ENCODE results near the gene HOXB2.
A peak's percentile ranks its signal among the peaks of the same experiment; 100 is the strongest.

Gene HOXB2

DNA sequence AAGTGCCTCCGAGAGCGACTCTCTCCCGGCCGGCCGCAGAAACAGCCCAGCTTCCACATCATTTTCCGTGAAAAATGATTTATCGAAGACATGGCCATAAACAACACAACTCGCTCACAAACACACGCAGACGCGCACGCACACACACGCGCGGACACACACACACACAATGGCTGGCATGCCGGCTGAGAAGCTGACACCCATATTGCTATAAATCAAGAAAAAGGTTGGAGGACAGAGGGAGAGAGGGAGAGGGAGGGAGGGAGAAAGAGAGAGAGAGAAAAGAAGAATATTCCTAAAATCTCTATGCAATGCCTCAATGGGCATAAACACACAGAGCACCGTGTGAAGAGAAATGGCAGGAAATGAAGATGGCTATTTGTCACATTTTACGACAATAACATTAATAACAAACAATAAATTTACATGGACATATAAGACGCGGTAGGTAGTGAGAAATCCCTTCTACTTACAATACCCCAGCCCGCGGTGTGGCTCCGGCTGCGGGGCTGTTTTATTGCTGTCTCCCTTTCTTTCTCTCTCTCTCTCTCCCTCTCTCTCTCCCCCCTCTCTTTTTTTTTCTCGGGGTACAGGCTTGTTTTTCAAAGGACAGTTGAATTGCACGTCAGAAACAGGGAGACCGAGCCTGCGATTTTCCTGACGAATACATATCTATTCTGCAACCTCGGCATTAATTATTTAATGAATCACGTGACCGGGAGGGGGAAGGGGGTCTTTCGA, 23.8 kb upstream of the HOXB2 start:
- H3K27me3 ChIP-seq (ENCODE audit: insufficient read depth, low read length, poor library complexity) = peaks cover 83% of the 10 kb centered on the region

DNA sequence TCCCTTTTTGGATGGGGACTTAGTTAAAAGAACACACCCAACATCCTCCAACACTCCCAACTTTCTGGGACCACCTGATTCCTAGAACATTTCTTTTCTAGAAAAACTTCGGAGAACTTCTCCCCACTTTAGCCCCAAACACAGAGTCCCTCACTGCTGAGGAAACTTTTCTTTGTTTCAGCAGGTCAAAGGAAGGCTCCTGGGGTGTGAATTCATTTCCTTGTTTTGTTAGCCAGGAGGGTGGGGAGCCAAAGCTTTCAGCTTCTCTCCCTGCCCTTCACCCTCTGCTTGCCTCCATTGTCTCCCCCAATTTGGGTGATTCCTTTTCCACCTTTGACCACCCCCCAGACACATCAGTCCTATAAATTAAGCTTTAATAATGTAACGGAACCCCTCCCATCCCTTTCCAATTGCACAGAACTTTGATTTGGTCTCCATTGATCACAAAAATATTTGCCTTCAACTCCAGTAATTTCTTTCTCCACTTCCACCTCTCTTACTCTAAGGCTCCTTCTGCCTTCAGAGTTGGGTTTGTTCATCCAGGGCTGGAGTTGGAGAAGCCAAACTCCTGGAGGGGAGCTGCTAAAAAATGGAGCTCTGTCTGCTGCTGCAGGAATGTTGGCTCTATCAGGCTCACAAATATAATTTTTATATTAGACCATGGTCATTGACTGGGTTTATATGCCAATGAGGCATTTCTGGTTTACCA, 22.9 kb upstream of the HOXB2 start:
- Histone ChIP-seq H3K27me3 (ENCODE audit: insufficient read depth, low read length, poor library complexity) (peaks cover 83% of the 10 kb centered on the region), H3K79me1 (ENCODE audit: low read length) (no peaks in the 10 kb centered on the region)
- DNase-seq = no peak

More for the DNA sequence above, 23.8 kb upstream of the HOXB2 start:
- H3K56ac ChIP-seq (ENCODE audit: low read length) = no peak overlapping the region
- H2BK5ac ChIP-seq (ENCODE audit: low read length) = no peak overlapping the region
- H2BK120ac ChIP-seq (ENCODE audit: low read depth, low read length) = no peak overlapping the region
- no peak overlapping the region for H3K4me2 ChIP-seq (ENCODE audit: low read length)
- H3K79me2 ChIP-seq (ENCODE audit: control insufficient read depth, insufficient read depth, low read length) = no peaks in the 10 kb centered on the region
- H3K27ac ChIP-seq (ENCODE audit: low read depth, low read length) = no peak overlapping the region
- no peak overlapping the region for H2BK15ac ChIP-seq (replicated peaks; ENCODE audit: low read depth)
- no peak overlapping the region for H2AK5ac ChIP-seq (ENCODE audit: low read length)
- no peak overlapping the region for H3K18ac ChIP-seq (ENCODE audit: low read length)
- H3K9ac ChIP-seq (ENCODE audit: low read length) = no peak overlapping the region
- WGBS (ENCODE audit: extremely low coverage, insufficient coverage, low lambda C conversion rate) = no CpG with 5 or more reads among the region's 33 CpGs
- H3K23ac ChIP-seq (ENCODE audit: low read length) = no peak overlapping the region
- H3K4me3 ChIP-seq (ENCODE audit: low read length) = no peak overlapping the region
- no peaks in the 10 kb centered on the region for H3K36me3 ChIP-seq (ENCODE audit: control insufficient read depth, insufficient read depth, low read length)
- H3K4me1 ChIP-seq (ENCODE audit: control insufficient read depth, low read depth, low read length) = peaks cover 7% of the 10 kb centered on the region
- no peak overlapping the region for H4K8ac ChIP-seq (ENCODE audit: low read depth, low read length)
- no peak overlapping the region for H3K4ac ChIP-seq (ENCODE audit: low read depth, low read length)
- H3K79me1 ChIP-seq (ENCODE audit: low read length) = no peaks in the 10 kb centered on the region
- DNase-seq = no peak
- H4K5ac ChIP-seq (ENCODE audit: low read length) = no peak overlapping the region

DNA sequence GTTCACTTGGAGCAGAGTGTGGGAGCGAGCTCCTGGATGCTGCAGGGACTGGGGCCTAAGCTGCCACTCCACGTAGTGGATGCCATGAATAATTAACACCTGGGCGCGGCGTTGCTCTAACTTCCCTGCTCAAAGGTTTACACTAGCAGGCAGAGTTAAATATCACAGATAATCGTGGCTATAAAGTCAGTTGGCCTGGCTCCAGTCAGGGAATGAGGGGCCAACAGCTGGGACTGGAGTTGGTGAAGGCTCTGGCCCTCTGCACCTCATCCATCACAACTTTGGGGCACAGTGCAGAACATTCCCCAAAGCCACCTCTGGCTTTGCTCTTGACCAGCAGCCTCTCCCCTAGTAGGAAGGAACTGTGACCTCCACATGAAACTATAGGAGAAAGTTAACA, 22.3 kb upstream of the HOXB2 start:
- no peaks in the 10 kb centered on the region for H3K79me2 ChIP-seq (ENCODE audit: control insufficient read depth, insufficient read depth, low read length)
- H3K27ac ChIP-seq (ENCODE audit: low read depth, low read length) = no peak overlapping the region
- H3K18ac ChIP-seq (ENCODE audit: low read length) = no peak overlapping the region
- peaks cover 83% of the 10 kb centered on the region for H3K27me3 ChIP-seq (ENCODE audit: insufficient read depth, low read length, poor library complexity)
- no peaks in the 10 kb centered on the region for H3K79me1 ChIP-seq (ENCODE audit: low read length)
- H4K8ac ChIP-seq (ENCODE audit: low read depth, low read length) = no peak overlapping the region
- peaks cover 7% of the 10 kb centered on the region for H3K4me1 ChIP-seq (ENCODE audit: control insufficient read depth, low read depth, low read length)
- no peak overlapping the region for H2BK5ac ChIP-seq (ENCODE audit: low read length)
- no peaks in the 10 kb centered on the region for H3K36me3 ChIP-seq (ENCODE audit: control insufficient read depth, insufficient read depth, low read length)
- no peak overlapping the region for H2BK120ac ChIP-seq (ENCODE audit: low read depth, low read length)
- no peak overlapping the region for H4K5ac ChIP-seq (ENCODE audit: low read length)
- H3K4ac ChIP-seq (ENCODE audit: low read depth, low read length) = no peak overlapping the region
- DNase-seq = no peak
- no peak overlapping the region for H3K4me2 ChIP-seq (ENCODE audit: low read length)
- H3K4me3 ChIP-seq (ENCODE audit: low read length) = no peak overlapping the region
- H3K9ac ChIP-seq (ENCODE audit: low read length) = no peak overlapping the region
- no peak overlapping the region for H3K23ac ChIP-seq (ENCODE audit: low read length)
- no peak overlapping the region for H3K56ac ChIP-seq (ENCODE audit: low read length)
- no CpG with 5 or more reads among the region's 6 CpGs for WGBS (ENCODE audit: extremely low coverage, insufficient coverage, low lambda C conversion rate)
- H2BK15ac ChIP-seq (replicated peaks; ENCODE audit: low read depth) = no peak overlapping the region
- H2AK5ac ChIP-seq (ENCODE audit: low read length) = no peak overlapping the region

More for the DNA sequence above, 22.9 kb upstream of the HOXB2 start:
- Histone ChIP-seq H3K4me1 (ENCODE audit: control insufficient read depth, low read depth, low read length) (peaks cover 7% of the 10 kb centered on the region), H3K27ac (ENCODE audit: low read depth, low read length) (no peak overlapping the region), H4K8ac (ENCODE audit: low read depth, low read length) (no peak overlapping the region), H4K5ac (ENCODE audit: low read length) (no peak overlapping the region), H3K4me2 (ENCODE audit: low read length) (no peak overlapping the region), H3K9ac (ENCODE audit: low read length) (no peak overlapping the region), H3K56ac (ENCODE audit: low read length) (no peak overlapping the region), H3K4ac (ENCODE audit: low read depth, low read length) (no peak overlapping the region), H3K18ac (ENCODE audit: low read length) (no peak overlapping the region), H3K36me3 (ENCODE audit: control insufficient read depth, insufficient read depth, low read length) (no peaks in the 10 kb centered on the region), H2AK5ac (ENCODE audit: low read length) (no peak overlapping the region), H3K79me2 (ENCODE audit: control insufficient read depth, insufficient read depth, low read length) (no peaks in the 10 kb centered on the region), H3K23ac (ENCODE audit: low read length) (no peak overlapping the region), H2BK5ac (ENCODE audit: low read length) (no peak overlapping the region), H3K4me3 (ENCODE audit: low read length) (no peak overlapping the region), H2BK15ac (replicated peaks; ENCODE audit: low read depth) (no peak overlapping the region), H2BK120ac (ENCODE audit: low read depth, low read length) (no peak overlapping the region)
- no CpG with 5 or more reads among the region's 2 CpGs for WGBS (ENCODE audit: extremely low coverage, insufficient coverage, low lambda C conversion rate)

DNA sequence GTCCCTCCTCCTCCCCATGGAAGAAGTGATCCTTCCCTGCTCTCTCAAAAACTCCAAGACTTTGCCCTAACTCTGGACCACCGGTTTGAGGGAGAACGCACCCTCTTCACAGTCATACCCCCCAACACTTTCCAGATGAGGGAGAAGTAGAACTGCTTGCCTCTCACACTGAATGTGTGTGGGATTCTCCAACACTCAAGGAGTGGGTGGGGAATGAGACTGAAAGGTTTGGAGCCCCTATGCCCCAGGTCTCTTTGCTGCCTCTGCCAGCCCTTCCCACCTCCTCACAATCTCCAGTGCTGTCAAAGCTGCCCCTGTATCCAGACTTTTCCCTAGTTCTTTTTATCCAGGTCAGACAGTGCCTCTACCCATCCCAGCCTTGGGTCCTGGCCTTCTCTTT, 21.8 kb upstream of the HOXB2 start:
- Histone ChIP-seq H3K27me3 (ENCODE audit: insufficient read depth, low read length, poor library complexity) (peaks cover 83% of the 10 kb centered on the region), H3K4me1 (ENCODE audit: control insufficient read depth, low read depth, low read length) (peaks cover 7% of the 10 kb centered on the region), H3K23ac (ENCODE audit: low read length) (no peak overlapping the region), H2BK120ac (ENCODE audit: low read depth, low read length) (no peak overlapping the region), H3K4ac (ENCODE audit: low read depth, low read length) (no peak overlapping the region), H3K79me2 (ENCODE audit: control insufficient read depth, insufficient read depth, low read length) (no peaks in the 10 kb centered on the region), H2BK15ac (replicated peaks; ENCODE audit: low read depth) (no peak overlapping the region), H3K56ac (ENCODE audit: low read length) (no peak overlapping the region), H3K79me1 (ENCODE audit: low read length) (no peaks in the 10 kb centered on the region), H3K4me2 (ENCODE audit: low read length) (no peak overlapping the region), H2AK5ac (ENCODE audit: low read length) (peak overlapping the region; percentile 14), H3K9ac (ENCODE audit: low read length) (no peak overlapping the region), H3K4me3 (ENCODE audit: low read length) (no peak overlapping the region), H3K18ac (ENCODE audit: low read length) (no peak overlapping the region), H4K8ac (ENCODE audit: low read depth, low read length) (no peak overlapping the region), H3K27ac (ENCODE audit: low read depth, low read length) (no peak overlapping the region), H3K36me3 (ENCODE audit: control insufficient read depth, insufficient read depth, low read length) (no peaks in the 10 kb centered on the region), H2BK5ac (ENCODE audit: low read length) (no peak overlapping the region), H4K5ac (ENCODE audit: low read length) (no peak overlapping the region)
- no CpG with 5 or more reads among the region's 2 CpGs for WGBS (ENCODE audit: extremely low coverage, insufficient coverage, low lambda C conversion rate)
- DNase-seq = no peak

DNA sequence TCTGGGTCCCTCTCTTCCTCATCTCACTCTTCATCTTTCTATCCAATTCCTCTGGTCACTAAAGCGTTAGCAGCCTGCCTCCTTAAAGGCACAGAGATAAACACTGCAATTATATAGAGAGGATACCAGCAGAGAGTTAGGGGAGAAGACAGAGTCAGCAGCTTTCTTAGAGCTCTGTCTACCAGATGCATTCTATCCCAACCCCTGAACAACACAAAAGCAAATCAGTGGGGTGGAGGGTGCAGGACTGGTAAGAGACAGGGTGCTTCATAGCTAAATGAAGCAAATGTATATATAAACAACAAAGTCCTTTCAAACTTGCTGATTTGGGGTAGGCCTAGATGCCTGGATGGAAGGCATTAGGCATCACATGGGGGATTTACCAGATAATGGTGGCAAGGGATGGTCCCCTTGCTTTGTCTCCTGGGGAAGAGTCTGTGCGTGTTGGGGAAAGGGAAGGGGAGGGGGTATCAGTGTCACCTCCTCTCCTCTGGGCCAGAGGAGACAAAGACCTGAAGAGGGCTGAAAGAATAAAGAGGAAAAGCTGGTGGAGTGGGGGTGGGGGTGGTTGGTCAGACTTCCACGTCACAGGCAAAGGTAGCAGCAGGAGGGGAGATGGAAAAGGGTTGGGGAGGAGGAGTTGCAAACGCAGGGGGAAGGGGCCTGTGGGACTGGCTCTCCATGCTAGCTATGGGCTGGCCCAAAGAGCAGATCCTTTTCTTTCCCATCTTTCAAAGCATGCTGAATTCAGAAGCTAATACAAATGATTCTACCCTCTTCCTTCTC, 21.2 kb upstream of the HOXB2 start:
- Histone ChIP-seq H3K79me2 (ENCODE audit: control insufficient read depth, insufficient read depth, low read length) (no peaks in the 10 kb centered on the region), H3K79me1 (ENCODE audit: low read length) (no peaks in the 10 kb centered on the region), H3K9ac (ENCODE audit: low read length) (no peak overlapping the region), H3K4ac (ENCODE audit: low read depth, low read length) (no peak overlapping the region), H3K4me3 (ENCODE audit: low read length) (no peak overlapping the region), H3K23ac (ENCODE audit: low read length) (no peak overlapping the region), H3K4me1 (ENCODE audit: control insufficient read depth, low read depth, low read length) (peaks cover 7% of the 10 kb centered on the region), H2BK120ac (ENCODE audit: low read depth, low read length) (no peak overlapping the region), H4K8ac (ENCODE audit: low read depth, low read length) (no peak overlapping the region), H2BK5ac (ENCODE audit: low read length) (no peak overlapping the region), H3K4me2 (ENCODE audit: low read length) (no peak overlapping the region), H3K27ac (ENCODE audit: low read depth, low read length) (no peak overlapping the region), H2AK5ac (ENCODE audit: low read length) (no peak overlapping the region), H4K5ac (ENCODE audit: low read length) (no peak overlapping the region), H3K56ac (ENCODE audit: low read length) (no peak overlapping the region), H3K27me3 (ENCODE audit: insufficient read depth, low read length, poor library complexity) (peaks cover 83% of the 10 kb centered on the region), H2BK15ac (replicated peaks; ENCODE audit: low read depth) (no peak overlapping the region), H3K36me3 (ENCODE audit: control insufficient read depth, insufficient read depth, low read length) (no peaks in the 10 kb centered on the region), H3K18ac (ENCODE audit: low read length) (no peak overlapping the region)
- DNase-seq = no peak
- no CpG with 5 or more reads among the region's 4 CpGs for WGBS (ENCODE audit: extremely low coverage, insufficient coverage, low lambda C conversion rate)
